ENCODE measurements around the gene XXYLT1.

GRCh38 chr3:195238586-195239118 lies 32.3 kb downstream of the XXYLT1 start:
- TF ChIP-seq CTCF (IDR thresholded peaks at IDR 0.05) (no peak), POLR2A (IDR thresholded peaks at IDR 0.05) (no peak)
